CD4-positive, CD25-positive, alpha-beta regulatory T cell (primary cell): ENCODE measurements around the gene STXBP5L. TPM values are rescaled to one million over a fixed set of nuclear protein-coding genes. Genes with fewer than 3 reads are reported as not detected.
"Not testable (repeated sequence)": the region's sequence is repeated elsewhere in the genome, so short reads cannot be mapped to it uniquely, and the experiment has no call there.

ENCODE experiments used
- ATAC-seq, 2 donors: fragments of 150-1000 bp; cut with Tn5 transposase; one replicate each; pipeline ENCODE4 v1.10.0; 2021; ENCODE audit warnings: low read depth in 2 of 2, moderate number of reproducible peaks in 2 of 2, moderate library complexity in 1 of 2
- DNase-seq, 3 donors: peaks; one replicate each; pipeline versions ENCODE4 v3.0.0 to v3.0.0-alpha.2; 2012 to 2022; ENCODE audit warnings: mixed read lengths in 1 of 3
- H3K27ac ChIP-seq: one replicate; pipeline ENCODE4 v1.7.0; 2013; ENCODE audit warnings: mild to moderate bottlenecking, low read length; ENCODE audit not compliant: insufficient read depth, poor library complexity, severe bottlenecking
- H3K27me3 ChIP-seq: one replicate; pipeline ENCODE4 v1.7.0; 2013; ENCODE audit warnings: low read length; ENCODE audit not compliant: control insufficient read depth, insufficient read depth
- H3K36me3 ChIP-seq: one replicate; pipeline ENCODE4 v1.7.0; 2013; ENCODE audit warnings: mild to moderate bottlenecking, low read length, moderate library complexity; ENCODE audit not compliant: control insufficient read depth, insufficient read depth
- H3K4me1 ChIP-seq: 2 replicates; pipeline ENCODE4 v1.7.0; 2013; ENCODE audit warnings: mild to moderate bottlenecking, low read length; ENCODE audit not compliant: insufficient read depth, control insufficient read depth, poor library complexity, severe bottlenecking
- H3K4me3 ChIP-seq: one replicate; pipeline ENCODE4 v1.7.0; 2013; ENCODE audit warnings: low read depth, mild to moderate bottlenecking, low read length, moderate library complexity
- H3K9me3 ChIP-seq, 2 experiments: 1 replicate in 1 of 2; 2 replicates in 1 of 2; pipeline ENCODE4 v1.7.0; 2013; ENCODE audit warnings: low read length in 2 of 2, mild to moderate bottlenecking in 1 of 2, moderate library complexity in 1 of 2; ENCODE audit not compliant: control insufficient read depth in 2 of 2
- H3K27ac Mint-ChIP-seq, 3 donors: one replicate each; pipeline ENCODE4 v1.8.0; 2020 to 2022; ENCODE audit warnings: mild to moderate bottlenecking in 3 of 3, mixed read lengths in 3 of 3, moderate library complexity in 2 of 3
- H3K27me3 Mint-ChIP-seq: one replicate; pipeline ENCODE4 v1.8.0; 2022; ENCODE audit warnings: mild to moderate bottlenecking, mixed read lengths
- H3K36me3 Mint-ChIP-seq: one replicate; pipeline ENCODE4 v1.8.0; 2020; ENCODE audit warnings: mixed read lengths
- H3K4me1 Mint-ChIP-seq, 4 donors: one replicate each; pipeline ENCODE4 v1.8.0; 2020 to 2022; ENCODE audit warnings: mixed read lengths in 4 of 4, mild to moderate bottlenecking in 1 of 4
- H3K4me3 Mint-ChIP-seq, 4 donors: one replicate each; pipeline ENCODE4 v1.8.0; 2020 to 2022; ENCODE audit warnings: mild to moderate bottlenecking in 4 of 4, mixed read lengths in 4 of 4, moderate library complexity in 3 of 4
- H3K9me3 Mint-ChIP-seq, 7 donors: one replicate each; pipeline ENCODE4 v1.8.0; 2020 to 2022; ENCODE audit warnings: mixed read lengths in 7 of 7, mild to moderate bottlenecking in 3 of 7, moderate library complexity in 2 of 7
- polyA plus RNA-seq, 4 donors: library from polyadenylated mRNA; unstranded; fragments of 300-500 nt; fragmentation: Illumina TruSeq; gene quantifications; one replicate each; pipeline ENCODE4 v1.2.3, GENCODE V29; 2021
- total RNA-seq: library from RNA; stranded (reverse); gene quantifications from one replicate; pipeline ENCODE4 v1.2.3, GENCODE V29; 2022

STXBP5L gene
- total and polyA plus RNA-seq, 5 donors from 2014 or later, result not detected

GRCh38 chr3:121111086-121111485 lies 203.1 kb downstream of the STXBP5L start:
- H3K4me1 Mint-ChIP-seq, H3K27ac Mint-ChIP-seq, H3K4me3 Mint-ChIP-seq, H3K27me3 Mint-ChIP-seq, ATAC-seq, H3K27ac ChIP-seq, H3K4me3 ChIP-seq, H3K36me3 ChIP-seq, H3K27me3 ChIP-seq, DNase-seq, H3K36me3 Mint-ChIP-seq, H3K9me3 ChIP-seq, H3K4me1 ChIP-seq: not testable (repeated sequence)
- H3K9me3 Mint-ChIP-seq, result peaks cover 0 to 10% (median 5%) of the 10 kb centered on the region in 7 donors

GRCh38 chr3:121111914-121112612 lies 204.1 kb downstream of the STXBP5L start:
- Histone ChIP-seq H3K27ac (no peak overlapping the region), H3K4me1 (no peaks in the 10 kb centered on the region), H3K27me3 (no peaks in the 10 kb centered on the region), H3K4me3 (no peak overlapping the region), H3K36me3 (no peaks in the 10 kb centered on the region), H3K9me3 (no peaks in the 10 kb centered on the region)
- Mint-ChIP-seq H3K27me3 (no peaks in the 10 kb centered on the region), H3K36me3 (no peaks in the 10 kb centered on the region), H3K27ac (no peak overlapping the region), H3K4me1 (no peaks in the 10 kb centered on the region), H3K9me3 (peaks cover 0 to 10% (median 5%) of the 10 kb centered on the region in 7 donors), H3K4me3 (no peak overlapping the region)
- DNase-seq, result no peak
- no peak for ATAC-seq

GRCh38 chr3:121126033-121126706 lies 218.2 kb downstream of the STXBP5L start:
- Histone ChIP-seq H3K27ac (no peak overlapping the region), H3K4me1 (no peaks in the 10 kb centered on the region), H3K4me3 (no peak overlapping the region), H3K9me3 (no peaks in the 10 kb centered on the region), H3K36me3 (no peaks in the 10 kb centered on the region), H3K27me3 (no peaks in the 10 kb centered on the region)
- Mint-ChIP-seq H3K27me3 (no peaks in the 10 kb centered on the region), H3K36me3 (no peaks in the 10 kb centered on the region), H3K27ac (no peak overlapping the region), H3K4me3 (peak overlapping the region in 1 of 4 donors; percentile 15), H3K9me3 (peaks cover 0 to 4% (median 0%) of the 10 kb centered on the region in 7 donors), H3K4me1 (no peaks in the 10 kb centered on the region)
- ATAC-seq (no peak), DNase-seq (no peak)

GRCh38 chr3:121126707-121127035 lies 218.7 kb downstream of the STXBP5L start:
- no peaks in the 10 kb centered on the region for H3K36me3 Mint-ChIP-seq
- no peak overlapping the region for H3K27ac Mint-ChIP-seq
- H3K27me3 Mint-ChIP-seq, result no peaks in the 10 kb centered on the region
- H3K27me3 ChIP-seq, result no peaks in the 10 kb centered on the region
- no peaks in the 10 kb centered on the region for H3K4me1 Mint-ChIP-seq
- peaks cover 0 to 4% (median 0%) of the 10 kb centered on the region in 7 donors for H3K9me3 Mint-ChIP-seq
- no peak overlapping the region for H3K4me3 Mint-ChIP-seq
- DNase-seq (no peak), ATAC-seq (no peak)
- H3K4me3 ChIP-seq, result no peak overlapping the region
- no peaks in the 10 kb centered on the region for H3K9me3 ChIP-seq
- no peak overlapping the region for H3K27ac ChIP-seq
- H3K36me3 ChIP-seq, result no peaks in the 10 kb centered on the region
- no peaks in the 10 kb centered on the region for H3K4me1 ChIP-seq

- H3K27ac Mint-ChIP-seq, result no peak overlapping the region
- H3K36me3 Mint-ChIP-seq, result no peaks in the 10 kb centered on the region
- Histone ChIP-seq H3K36me3 (no peaks in the 10 kb centered on the region), H3K9me3 (no peaks in the 10 kb centered on the region), H3K27ac (no peak overlapping the region), H3K4me3 (no peak overlapping the region), H3K27me3 (no peaks in the 10 kb centered on the region), H3K4me1 (no peaks in the 10 kb centered on the region)
- no peaks in the 10 kb centered on the region for H3K4me1 Mint-ChIP-seq
- DNase-seq (peak in 1 of 3 donors; percentile 0), ATAC-seq (no peak)
- peaks cover 0 to 9% (median 0%) of the 10 kb centered on the region in 7 donors for H3K9me3 Mint-ChIP-seq
- H3K27me3 Mint-ChIP-seq, result no peaks in the 10 kb centered on the region
- no peak overlapping the region for H3K4me3 Mint-ChIP-seq
These were observed 244.6 kb downstream of the STXBP5L start for GRCh38 chr3:121152573-121152972.

GRCh38 chr3:121153851-121154250 lies 245.8 kb downstream of the STXBP5L start:
- ATAC-seq (no peak), DNase-seq (no peak)
- H3K27me3 Mint-ChIP-seq, result no peaks in the 10 kb centered on the region
- H3K27ac ChIP-seq, result no peak overlapping the region
- no peak overlapping the region for H3K4me3 Mint-ChIP-seq
- no peaks in the 10 kb centered on the region for H3K4me1 ChIP-seq
- H3K4me3 ChIP-seq, result no peak overlapping the region
- no peaks in the 10 kb centered on the region for H3K4me1 Mint-ChIP-seq
- H3K9me3 ChIP-seq, result no peaks in the 10 kb centered on the region
- H3K36me3 ChIP-seq, result no peaks in the 10 kb centered on the region
- H3K36me3 Mint-ChIP-seq, result no peaks in the 10 kb centered on the region
- no peak overlapping the region for H3K27ac Mint-ChIP-seq
- H3K27me3 ChIP-seq, result no peaks in the 10 kb centered on the region
- H3K9me3 Mint-ChIP-seq, result peaks cover 0 to 4% (median 0%) of the 10 kb centered on the region in 7 donors

- Histone ChIP-seq H3K4me3 (no peak overlapping the region), H3K4me1 (no peaks in the 10 kb centered on the region), H3K36me3 (no peaks in the 10 kb centered on the region), H3K27me3 (no peaks in the 10 kb centered on the region), H3K9me3 (no peaks in the 10 kb centered on the region), H3K27ac (no peak overlapping the region)
- DNase-seq (no peak), ATAC-seq (no peak)
- H3K27ac Mint-ChIP-seq, result no peak overlapping the region
- H3K27me3 Mint-ChIP-seq, result no peaks in the 10 kb centered on the region
- peaks cover 0 to 4% (median 0%) of the 10 kb centered on the region in 7 donors for H3K9me3 Mint-ChIP-seq
- H3K4me3 Mint-ChIP-seq, result no peak overlapping the region
- no peaks in the 10 kb centered on the region for H3K4me1 Mint-ChIP-seq
- no peaks in the 10 kb centered on the region for H3K36me3 Mint-ChIP-seq
These were observed 247.0 kb downstream of the STXBP5L start for GRCh38 chr3:121155028-121155427.

- Histone ChIP-seq H3K36me3 (no peaks in the 10 kb centered on the region), H3K4me1 (no peaks in the 10 kb centered on the region), H3K27me3 (no peaks in the 10 kb centered on the region), H3K9me3 (no peaks in the 10 kb centered on the region), H3K27ac (no peak overlapping the region), H3K4me3 (no peak overlapping the region)
- Mint-ChIP-seq H3K27ac (no peak overlapping the region), H3K27me3 (no peaks in the 10 kb centered on the region), H3K9me3 (peaks cover 0 to 12% (median 5%) of the 10 kb centered on the region in 7 donors), H3K4me1 (no peaks in the 10 kb centered on the region), H3K4me3 (no peak overlapping the region), H3K36me3 (no peaks in the 10 kb centered on the region)
- ATAC-seq, result no peak
- no peak for DNase-seq
These were observed 257.4 kb downstream of the STXBP5L start for GRCh38 chr3:121165397-121165837.
